Endothelial cell (in vitro differentiated cells): ENCODE results near the gene SLC35E2B. TPM values are rescaled to one million over a fixed set of nuclear protein-coding genes. Genes with fewer than 3 reads are reported as not detected.

Source experiments
- DNase-seq: peaks from one replicate; pipeline ENCODE4 v3.0.0; 2021; ENCODE audit warnings: low spot score
- H3K27ac Mint-ChIP-seq: one replicate; pipeline ENCODE4 v1.8.0; 2021; ENCODE audit warnings: mixed read lengths, inconsistent platforms; ENCODE audit not compliant: unreplicated experiment
- H3K27me3 Mint-ChIP-seq: one replicate; pipeline ENCODE4 v1.8.0; 2021; ENCODE audit warnings: mild to moderate bottlenecking, moderate library complexity, mixed read lengths, inconsistent platforms; ENCODE audit not compliant: unreplicated experiment
- H3K36me3 Mint-ChIP-seq: one replicate; pipeline ENCODE4 v1.8.0; 2021; ENCODE audit warnings: mild to moderate bottlenecking, low read depth, mixed read lengths, inconsistent platforms; ENCODE audit not compliant: unreplicated experiment
- H3K4me1 Mint-ChIP-seq: one replicate; pipeline ENCODE4 v1.8.0; 2021; ENCODE audit warnings: mild to moderate bottlenecking, mixed read lengths, inconsistent platforms; ENCODE audit not compliant: unreplicated experiment
- H3K4me3 Mint-ChIP-seq: one replicate; pipeline ENCODE4 v1.8.0; 2021; ENCODE audit warnings: mild to moderate bottlenecking, mixed read lengths, inconsistent platforms; ENCODE audit not compliant: unreplicated experiment
- H3K9me3 Mint-ChIP-seq: one replicate; pipeline ENCODE4 v1.8.0; 2021; ENCODE audit warnings: mixed read lengths, inconsistent platforms; ENCODE audit not compliant: unreplicated experiment
- CTCF ChIP-seq: fragments of 200-600 bp; sonication (generic); IDR thresholded peaks from one replicate; pipeline ENCODE4 v1.5.0; 2021; ENCODE audit warnings: antibody characterized with exemption; ENCODE audit not compliant: unreplicated experiment
- total RNA-seq: library from RNA; stranded (reverse); fragmentation: NEBNext Ultra II Directional; extraction: Animal tissue kit (Norgen Biotek cat#: 25700); gene quantifications from one replicate; pipeline ENCODE4 v1.2.1, GENCODE V29; 2021; ENCODE audit not compliant: unreplicated experiment

SLC35E2B gene
- total RNA-seq, 1 donor from 2014 or later: 140 TPM

GRCh38 chr1:1672181-1672965 is 20.2 kb downstream of the SLC35E2B start:
- Mint-ChIP-seq H3K4me3 (no peak overlapping the region), H3K4me1 (peaks cover 25% of the 10 kb centered on the region), H3K36me3 (peaks cover 19% of the 10 kb centered on the region), H3K9me3 (no peaks in the 10 kb centered on the region), H3K27me3 (peaks cover 5% of the 10 kb centered on the region), H3K27ac (no peak overlapping the region)
- DNase-seq: no peak
- no peak for TF ChIP-seq CTCF

- TF ChIP-seq CTCF: no peak
- H3K4me1 Mint-ChIP-seq: peaks cover 23% of the 10 kb centered on the region
- peaks cover 20% of the 10 kb centered on the region for H3K36me3 Mint-ChIP-seq
- no peak for DNase-seq
- H3K4me3 Mint-ChIP-seq: no peak overlapping the region
- no peak overlapping the region for H3K27ac Mint-ChIP-seq
- no peaks in the 10 kb centered on the region for H3K9me3 Mint-ChIP-seq
- H3K27me3 Mint-ChIP-seq: peaks cover 5% of the 10 kb centered on the region
Observed at GRCh38 chr1:1671365-1672119, 21.1 kb downstream of the SLC35E2B start.

GRCh38 chr1:1670866-1671265 is 21.7 kb downstream of the SLC35E2B start:
- no peak for DNase-seq
- H3K4me3 Mint-ChIP-seq: no peak overlapping the region
- no peak for TF ChIP-seq CTCF
- H3K4me1 Mint-ChIP-seq: peaks cover 23% of the 10 kb centered on the region
- H3K27me3 Mint-ChIP-seq: peaks cover 6% of the 10 kb centered on the region
- H3K27ac Mint-ChIP-seq: peak overlapping the region; percentile 13
- H3K9me3 Mint-ChIP-seq: no peaks in the 10 kb centered on the region
- peaks cover 20% of the 10 kb centered on the region for H3K36me3 Mint-ChIP-seq

- peak overlapping the region; percentile 31 for H3K4me3 Mint-ChIP-seq
- H3K27ac Mint-ChIP-seq: peak overlapping the region; percentile 52
- peaks cover 6% of the 10 kb centered on the region for H3K27me3 Mint-ChIP-seq
- peaks cover 22% of the 10 kb centered on the region for H3K4me1 Mint-ChIP-seq
- TF ChIP-seq CTCF: no peak
- H3K9me3 Mint-ChIP-seq: no peaks in the 10 kb centered on the region
- no peak for DNase-seq
- peaks cover 20% of the 10 kb centered on the region for H3K36me3 Mint-ChIP-seq
Observed at GRCh38 chr1:1669468-1670440, 22.8 kb downstream of the SLC35E2B start.
